K562 (cell line): Measurements from ENCODE around the gene KIF14. TPM values are rescaled to one million over a fixed set of nuclear protein-coding genes. Genes with fewer than 3 reads are reported as not detected.

Source experiments
- ATAC-seq: fragments of 200-7000 bp; cut with Tn5 transposase; 3 replicates; pipeline ENCODE4 v1.9.1; 2020; ENCODE audit warnings: moderate library complexity
- BruUV-seq: library from RNA; stranded (reverse); fragments of 400-500 nt; replicated peaks from 2 replicates; lab custom pipeline; 2021; lab: Mats Ljungman, UMichigan
- CTCF ChIA-PET: fragments of 300-600 bp; formaldehyde crosslinking; extraction: SDS; loops from one replicate; lab custom pipeline; 2021; ENCODE audit warnings: low intra/inter-chr PET ratio; lab: Yijun Ruan, JAX
- POLR2A ChIA-PET: fragments of 300-600, 350-650 bp; sonication (Branson Sonifier 250); formaldehyde crosslinking; extraction: SDS; loops from one replicate; lab custom pipeline; 2021; ENCODE audit warnings: antibody characterized with exemption, inconsistent platforms; lab: Yijun Ruan, JAX
- DNase-seq, 4 experiments: peaks; one replicate each; pipeline versions ENCODE4 v3.0.0 to v3.0.0-alpha.2; 2011 to 2018; ENCODE audit warnings: low spot score in 3 of 4, mixed read lengths in 3 of 4; ENCODE audit errors: extremely low read depth in 1 of 4
- FAIRE-seq: peaks from 2 replicates; lab custom pipeline; 2011; peaks lifted over from hg19 to GRCh38; lab: Jason Lieb, UNC
- H2AFZ ChIP-seq: 2 replicates; pipeline ENCODE4 v1.6.0; 2011; ENCODE audit warnings: low read depth, low read length, control low read depth, inconsistent platforms
- H3K27ac ChIP-seq: fragments of 200-600 bp; 3 replicates; pipeline ENCODE4 v1.8.0; 2011; ENCODE audit warnings: low read depth, mild to moderate bottlenecking, control low read depth, inconsistent platforms, low read length, moderate library complexity, mixed read lengths; ENCODE audit errors: extremely low read depth
- H3K27me3 ChIP-seq, 2 experiments: fragments of 300-600 bp in 1 of 2; 2 replicates in 1 of 2; 3 replicates in 1 of 2; pipeline versions ENCODE4 v1.6.0 to v1.8.0; 2011; ENCODE audit warnings: inconsistent platforms in 2 of 2, low read length in 2 of 2, mild to moderate bottlenecking in 1 of 2, mixed read lengths in 1 of 2, moderate library complexity in 1 of 2; ENCODE audit not compliant: control insufficient read depth in 2 of 2, insufficient read depth in 2 of 2
- H3K36me3 ChIP-seq: fragments of 300-600 bp; 3 replicates; pipeline ENCODE4 v1.8.0; 2011; ENCODE audit warnings: mild to moderate bottlenecking, low read length, inconsistent platforms; ENCODE audit not compliant: control insufficient read depth, insufficient read depth
- H3K4me1 ChIP-seq, 2 experiments: fragments of 200-600 bp in 1 of 2; replicated peaks in 1 of 2; 2 replicates in 1 of 2; 3 replicates in 1 of 2; pipeline versions ENCODE4 v1.5.1 to v1.8.0; 2011; ENCODE audit warnings: inconsistent platforms in 2 of 2, low read length in 2 of 2, mild to moderate bottlenecking in 1 of 2, mixed read lengths in 1 of 2, moderate library complexity in 1 of 2; ENCODE audit not compliant: control insufficient read depth in 2 of 2, insufficient read depth in 2 of 2
- H3K4me2 ChIP-seq: 2 replicates; pipeline ENCODE4 v1.6.1; 2011; ENCODE audit warnings: low read length, control low read depth, inconsistent platforms, mixed read lengths; ENCODE audit not compliant: insufficient read depth
- H3K4me3 ChIP-seq: fragments of 200-600 bp; sonication (generic), shearing (Covaris generic); 2 replicates; pipeline ENCODE4 v1.5.1; 2016; ENCODE audit warnings: control low read depth, inconsistent platforms
- H3K79me2 ChIP-seq: fragments of 200-600 bp; 3 replicates; pipeline ENCODE4 v1.8.0; 2011; ENCODE audit warnings: low read length, inconsistent platforms; ENCODE audit not compliant: control insufficient read depth, insufficient read depth
- H3K9ac ChIP-seq, 2 experiments: 2 replicates each; pipeline versions ENCODE4 v1.6.0 to v1.6.1; 2011; ENCODE audit warnings: low read depth in 2 of 2, low read length in 2 of 2, control low read depth in 1 of 2, inconsistent platforms in 1 of 2, mild to moderate bottlenecking in 1 of 2, mixed read lengths in 1 of 2; ENCODE audit not compliant: insufficient read depth in 1 of 2
- H3K9me1 ChIP-seq: one replicate; pipeline ENCODE4 v1.6.0; 2011; ENCODE audit warnings: inconsistent platforms, mild to moderate bottlenecking, low read length, moderate library complexity; ENCODE audit not compliant: control insufficient read depth, insufficient read depth
- H3K9me3 ChIP-seq: replicated peaks from 2 replicates; pipeline ENCODE4 v1.5.1; 2011; ENCODE audit warnings: low read depth, low read length, inconsistent platforms; ENCODE audit not compliant: control insufficient read depth, insufficient read depth
- H4K20me1 ChIP-seq: replicated peaks from 2 replicates; pipeline ENCODE4 v1.6.1; 2011; ENCODE audit warnings: low read length, inconsistent platforms, mixed read lengths; ENCODE audit not compliant: control insufficient read depth, insufficient read depth
- BHLHE40 ChIP-seq: IDR thresholded peaks from 2 replicates; pipeline ENCODE4 v1.6.1; 2011; ENCODE audit warnings: low read length, improper control_type of control experiment
- DDX20 ChIP-seq: fragments of 450-650 bp; IDR thresholded peaks from 2 replicates; pipeline ENCODE4 v1.6.1; 2016; ENCODE audit warnings: missing genetic modification characterization, low read depth, mild to moderate bottlenecking, missing compliant biosample characterization, moderate library complexity
- ELF4 ChIP-seq: fragments of 450-650 bp; formaldehyde crosslinking; IDR thresholded peaks from 2 replicates; pipeline ENCODE4 v1.4.0; 2022; ENCODE audit warnings: missing genetic modification characterization
- ERF ChIP-seq: fragments of 450-650 bp; formaldehyde crosslinking; IDR thresholded peaks from 2 replicates; pipeline ENCODE4 v1.4.0; 2020; ENCODE audit warnings: mild to moderate bottlenecking, mixed read lengths
- HDAC8 ChIP-seq: fragments of 450-650 bp; IDR thresholded peaks from 2 replicates; pipeline ENCODE4 v1.6.1; 2016; ENCODE audit warnings: mild to moderate bottlenecking, missing genetic modification characterization, moderate library complexity, missing compliant biosample characterization
- LARP7 ChIP-seq: fragments of 450-650 bp; IDR thresholded peaks from 2 replicates; pipeline ENCODE4 v1.6.1; 2016
- NR3C1 ChIP-seq: sonication (generic); formaldehyde crosslinking; IDR thresholded peaks from 2 replicates; pipeline ENCODE4 v1.8.1; 2022; ENCODE audit warnings: missing genetic modification reagents
- RBM25 ChIP-seq: fragments of 200-400 bp; formaldehyde crosslinking; IDR thresholded peaks from 2 replicates; pipeline ENCODE4 v1.6.1; 2018; ENCODE audit warnings: low read length, low read depth, moderate library complexity; ENCODE audit not compliant: severe bottlenecking
- RBM34 ChIP-seq: fragments of 200-400 bp; formaldehyde crosslinking; IDR thresholded peaks from 2 replicates; pipeline ENCODE4 v1.6.1; 2018; ENCODE audit warnings: low read length, borderline replicate concordance; ENCODE audit not compliant: insufficient read depth
- TEAD4 ChIP-seq, 2 experiments: sonication (generic) in 1 of 2; formaldehyde crosslinking in 1 of 2; IDR thresholded peaks; 2 replicates each; pipeline versions ENCODE4 v1.6.1 to v1.8.0; 2012 to 2022; ENCODE audit warnings: borderline replicate concordance in 1 of 2, inconsistent platforms in 1 of 2, low read length in 1 of 2, mild to moderate bottlenecking in 1 of 2, missing genetic modification reagents in 1 of 2
- THAP12 ChIP-seq: fragments of 250-450 bp; sonication (Bioruptor Pico); IDR thresholded peaks from 2 replicates; pipeline ENCODE4 v1.9.0; 2021; ENCODE audit warnings: mild to moderate bottlenecking, inconsistent platforms
- ZBTB49 ChIP-seq: sonication (generic); formaldehyde crosslinking; IDR thresholded peaks from 2 replicates; pipeline ENCODE4 v1.8.0; 2022; ENCODE audit warnings: missing genetic modification reagents, mild to moderate bottlenecking, borderline replicate concordance
- ZNF224 ChIP-seq: sonication (generic); formaldehyde crosslinking; IDR thresholded peaks from 2 replicates; pipeline ENCODE4 v1.8.0; 2022; ENCODE audit warnings: mild to moderate bottlenecking, missing genetic modification reagents
- in situ Hi-C: fragments of 300-500 bp; cut with MboI; formaldehyde crosslinking; loops from 4 replicates; pipeline ENCODE4 v1.15.0; 2018; ENCODE audit warnings: inconsistent platforms, mixed read lengths
- intact Hi-C: fragments of 100-400 bp; cut with micrococcal nuclease; formaldehyde crosslinking; loops from 2 replicates; pipeline ENCODE4 v1.14.2; 2022
- polyA plus RNA-seq, 8 experiments: library from polyadenylated mRNA; depleted of rRNA in 4 of 8; stranded (reverse) in 5 of 8; unstranded in 3 of 8; fragments of >200 nt; fragmentation: Nextera tagmentation in 2 of 8; fragmentation: Illumina TruSeq in 1 of 8; extraction: Ambion mirVana in 2 of 8; extraction: Trizol in 1 of 8; gene quantifications; 2 replicates each; pipeline versions ENCODE4 v1.2.1 to v1.2.3, GENCODE V29; 2011 to 2014; ENCODE audit warnings: inconsistent platforms in 1 of 8, missing spikeins in 1 of 8
- total RNA-seq, 7 experiments: library from RNA; depleted of rRNA in 6 of 7; stranded (reverse); fragments of >200 nt in 6 of 7; fragmentation: Illumina TruSeq in 2 of 7; extraction: Trizol in 2 of 7; gene quantifications; 2 replicates each; pipeline versions ENCODE4 v1.2.1 to v1.2.3, GENCODE V29; 2011 to 2021; ENCODE audit warnings: low replicate concordance in 1 of 7
- TF ChIP-seq, protein P1 (sequence below): fragments of 450-650 bp; IDR thresholded peaks from 2 replicates; pipeline ENCODE4 v1.6.1; 2016; ENCODE audit warnings: borderline replicate concordance

The KIF14 gene
- total and polyA plus RNA-seq, 9 of the 15 experiments (the other 6 are each of a cell fraction or from before 2014, with no cell fraction given) = 11.5 to 47.4 (median 29.0) TPM

GRCh38 chr1:200588698-200589097, 31.9 kb downstream of the KIF14 start:
- H3K9me1 ChIP-seq = no peaks in the 10 kb centered on the region
- in situ Hi-C loops = no loop called here
- H3K36me3 ChIP-seq = peaks cover 91% of the 10 kb centered on the region
- ChIA-PET POLR2A (interaction anchor here (0.6 kb wide), 1 partner anchor 18 kb away, joined by 3 read pairs; no protein-coding TSS in a partner anchor), CTCF (no interaction called here)
- no peak overlapping the region for H3K4me3 ChIP-seq
- TF ChIP-seq THAP12 (CRISPR knock-in tag) (no peak), TEAD4 (IDR thresholded peaks at IDR 0.05; ENCODE audit: low read length) (no peak), TEAD4 (CRISPR knock-in tag; IDR thresholded peaks at IDR 0.05; ENCODE audit: borderline replicate concordance) (no peak), ELF4 (CRISPR knock-in tag) (no peak), DDX20 (tag) (no peak), ZNF224 (CRISPR knock-in tag) (no peak), LARP7 (no peak), RBM34 (no peak), ZBTB49 (CRISPR knock-in tag) (no peak), HDAC8 (tag) (no peak), BHLHE40 (no peak), ERF (CRISPR knock-in tag) (no peak), NR3C1 (CRISPR knock-in tag) (no peak), RBM25 (no peak)
- TF ChIP-seq, protein P1, sequence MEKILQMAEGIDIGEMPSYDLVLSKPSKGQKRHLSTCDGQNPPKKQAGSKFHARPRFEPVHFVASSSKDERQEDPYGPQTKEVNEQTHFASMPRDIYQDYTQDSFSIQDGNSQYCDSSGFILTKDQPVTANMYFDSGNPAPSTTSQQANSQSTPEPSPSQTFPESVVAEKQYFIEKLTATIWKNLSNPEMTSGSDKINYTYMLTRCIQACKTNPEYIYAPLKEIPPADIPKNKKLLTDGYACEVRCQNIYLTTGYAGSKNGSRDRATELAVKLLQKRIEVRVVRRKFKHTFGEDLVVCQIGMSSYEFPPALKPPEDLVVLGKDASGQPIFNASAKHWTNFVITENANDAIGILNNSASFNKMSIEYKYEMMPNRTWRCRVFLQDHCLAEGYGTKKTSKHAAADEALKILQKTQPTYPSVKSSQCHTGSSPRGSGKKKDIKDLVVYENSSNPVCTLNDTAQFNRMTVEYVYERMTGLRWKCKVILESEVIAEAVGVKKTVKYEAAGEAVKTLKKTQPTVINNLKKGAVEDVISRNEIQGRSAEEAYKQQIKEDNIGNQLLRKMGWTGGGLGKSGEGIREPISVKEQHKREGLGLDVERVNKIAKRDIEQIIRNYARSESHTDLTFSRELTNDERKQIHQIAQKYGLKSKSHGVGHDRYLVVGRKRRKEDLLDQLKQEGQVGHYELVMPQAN = no peak
- TSS peak; percentile 29 for BruUV-seq
- H3K79me2 ChIP-seq = no peaks in the 10 kb centered on the region
- intact Hi-C loops = no loop called here
- no peaks in the 10 kb centered on the region for H4K20me1 ChIP-seq
- no peaks in the 10 kb centered on the region for H3K27me3 ChIP-seq
- no peaks in the 10 kb centered on the region for H3K4me1 ChIP-seq
- no peak overlapping the region for H3K9ac ChIP-seq
- DNase-seq (no peak), ATAC-seq (no peak; the same call in 1 of the 3 replicates), FAIRE-seq (no peak)
- no peak overlapping the region for H3K4me2 ChIP-seq
- H3K9me3 ChIP-seq = no peaks in the 10 kb centered on the region
- H3K27ac ChIP-seq = no peak overlapping the region
- no peak overlapping the region for H2AFZ ChIP-seq
